GM19023 (cell line): ENCODE data around the gene NBAS.
"Not testable (repeated sequence)": the region's sequence is repeated elsewhere in the genome, so short reads cannot be mapped to it uniquely, and the experiment has no call there.

ENCODE experiments used
- ATAC-seq: cut with Tn5 transposase; IDR thresholded peaks from one replicate; pipeline ENCODE4 v1.9.1; 2021; ENCODE audit warnings: mild to moderate bottlenecking, moderate library complexity; ENCODE audit not compliant: unreplicated experiment

NBAS gene

GRCh38 chr2:15325296-15325695 is 235.8 kb downstream of the NBAS start:
- ATAC-seq: no peak

- no peak for ATAC-seq
Measured at GRCh38 chr2:15323227-15323626, 237.9 kb downstream of the NBAS start.

GRCh38 chr2:15321481-15321880 is 239.7 kb downstream of the NBAS start:
- ATAC-seq: not testable (repeated sequence)

- ATAC-seq: no peak
Measured at GRCh38 chr2:15316370-15316814, 244.7 kb downstream of the NBAS start.

GRCh38 chr2:15315411-15315810 is 245.7 kb downstream of the NBAS start:
- no peak for ATAC-seq

- peak; percentile 72 for ATAC-seq
Measured at GRCh38 chr2:15313657-15314056, 247.5 kb downstream of the NBAS start.

GRCh38 chr2:15311926-15312325 is 249.2 kb downstream of the NBAS start:
- no peak for ATAC-seq

- ATAC-seq: peak; percentile 52
Measured at GRCh38 chr2:15311201-15311907, 249.8 kb downstream of the NBAS start.

GRCh38 chr2:15307526-15307925 is 253.6 kb downstream of the NBAS start:
- no peak for ATAC-seq

- no peak for ATAC-seq
Measured at GRCh38 chr2:15306706-15307105, 254.4 kb downstream of the NBAS start.

- ATAC-seq: no peak
Measured at GRCh38 chr2:15303874-15304273, 257.3 kb downstream of the NBAS start.

GRCh38 chr2:15302154-15302553 is 259.0 kb downstream of the NBAS start:
- ATAC-seq: no peak

GRCh38 chr2:15300624-15301573 is 260.2 kb downstream of the NBAS start:
- ATAC-seq: no peak

GRCh38 chr2:15299904-15300520 is 261.1 kb downstream of the NBAS start:
- no peak for ATAC-seq

GRCh38 chr2:15298770-15299169 is 262.4 kb downstream of the NBAS start:
- ATAC-seq: no peak

- peak; percentile 63 for ATAC-seq
Measured at GRCh38 chr2:15293262-15293937, 267.7 kb downstream of the NBAS start.

- no peak for ATAC-seq
Measured at GRCh38 chr2:15287447-15288184, 273.5 kb downstream of the NBAS start.

- ATAC-seq: no peak
Measured at GRCh38 chr2:15284614-15285013, 276.5 kb downstream of the NBAS start.

GRCh38 chr2:15281681-15282080 is 279.5 kb downstream of the NBAS start:
- no peak for ATAC-seq

GRCh38 chr2:15279201-15279876 is 281.8 kb downstream of the NBAS start:
- no peak for ATAC-seq
